Thoracic aorta (tissue), 2 donors: ENCODE measurements around the gene GP1BB. TPM values are rescaled to one million over a fixed set of nuclear protein-coding genes. Genes with fewer than 3 reads are reported as not detected.

Source experiments
- ATAC-seq: fragments of 150-250 bp; one replicate; pipeline ENCODE4 v1.8.0; 2017; ENCODE audit warnings: low read depth; ENCODE audit not compliant: insufficient number of reproducible peaks, low FRiP score
- DNase-seq: peaks from one replicate; pipeline ENCODE4 v3.0.0-alpha.2; 2020; ENCODE audit warnings: low spot score
- H3K27ac ChIP-seq, 2 donors: fragments of 200-600 bp; sonication (generic); 1 replicate in 1 of 2; 2 replicates in 1 of 2; pipeline ENCODE4 v1.5.1; 2016; ENCODE audit warnings: mild to moderate bottlenecking in 2 of 2, moderate library complexity in 2 of 2
- H3K27me3 ChIP-seq: fragments of 200-600 bp; sonication (generic); replicated peaks from 2 replicates; pipeline ENCODE4 v1.6.0; 2016; ENCODE audit warnings: mild to moderate bottlenecking; ENCODE audit not compliant: insufficient read depth
- H3K36me3 ChIP-seq: fragments of 200-600 bp; sonication (generic); one replicate; pipeline ENCODE4 v1.5.1; 2016
- H3K4me1 ChIP-seq, 2 donors: fragments of 200-600 bp; sonication (generic); 1 replicate in 1 of 2; 2 replicates in 1 of 2; pipeline versions ENCODE4 v1.5.1 to v1.6.0; 2016; ENCODE audit warnings: low read depth in 2 of 2, mild to moderate bottlenecking in 1 of 2; ENCODE audit not compliant: control insufficient read depth in 1 of 2
- H3K4me3 ChIP-seq: fragments of 200-600 bp; sonication (generic); 2 replicates; pipeline ENCODE4 v1.5.1; 2016; ENCODE audit warnings: mild to moderate bottlenecking
- H3K9me3 ChIP-seq: fragments of 200-600 bp; sonication (generic); 2 replicates; pipeline ENCODE4 v1.5.1; 2016
- total RNA-seq, 2 donors: library from RNA; depleted of rRNA; stranded (reverse); fragments of >200 nt; gene quantifications; one replicate each; pipeline versions ENCODE4 v1.1.0 to v1.2.3, GENCODE V29; 2016
- TF ChIP-seq, protein P1 (sequence below): fragments of 200-600 bp; sonication (generic); IDR thresholded peaks from one replicate; pipeline ENCODE4 v1.5.1; 2019; ENCODE audit warnings: antibody characterized with exemption

The GP1BB gene
- total RNA-seq, 2 donors from 2014 or later = 13.1 to 30.3 TPM

DNA sequence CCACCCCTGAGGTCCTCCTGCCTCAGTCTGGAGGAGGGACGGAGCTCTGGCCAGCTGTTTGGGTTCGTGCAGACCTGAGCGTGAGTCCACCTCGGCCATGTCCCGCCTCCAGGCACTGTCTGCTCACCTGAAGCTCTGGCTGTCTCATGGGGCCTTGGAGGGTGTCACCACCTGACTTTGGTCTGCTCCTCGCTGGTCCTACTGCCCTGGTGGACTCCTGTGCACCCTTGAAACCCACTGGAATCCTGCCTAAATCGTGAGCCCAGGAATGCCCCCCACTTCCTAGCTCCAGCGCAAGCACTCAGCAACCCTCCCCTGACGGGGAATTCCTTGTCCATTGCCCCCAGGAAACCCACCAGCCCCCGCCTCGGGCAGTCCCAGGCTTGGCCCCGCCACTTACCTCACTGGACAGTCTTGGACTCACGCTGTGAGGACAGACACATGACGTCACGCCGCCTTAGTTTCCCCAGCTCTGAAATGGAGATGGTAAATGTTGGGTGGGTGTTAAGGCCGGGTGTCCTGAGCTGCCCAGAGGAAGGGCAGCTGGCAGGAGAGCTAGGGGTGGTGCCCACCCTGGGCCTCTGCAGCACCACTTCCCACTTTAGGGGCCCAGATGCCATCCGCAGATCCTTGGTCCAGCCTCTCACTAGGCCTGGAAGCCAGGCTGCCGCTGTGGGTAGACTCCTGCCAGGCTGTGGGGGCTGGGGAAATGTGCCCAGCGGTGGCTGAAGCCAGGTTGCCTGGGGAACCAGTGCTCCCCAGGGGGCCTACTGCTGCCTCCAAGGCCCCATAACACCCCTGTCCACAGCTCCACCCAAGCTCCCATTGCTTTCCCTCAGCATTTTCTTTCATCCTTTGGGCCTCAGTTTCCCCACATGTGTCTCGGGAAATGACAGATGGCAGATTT is 19.1 kb downstream of the GP1BB start:
- H3K4me1 ChIP-seq = no peaks in the 10 kb centered on the region
- ATAC-seq (no peak), DNase-seq (no peak)
- no peaks in the 10 kb centered on the region for H3K36me3 ChIP-seq
- H3K9me3 ChIP-seq = no peaks in the 10 kb centered on the region
- TF ChIP-seq, protein P1, sequence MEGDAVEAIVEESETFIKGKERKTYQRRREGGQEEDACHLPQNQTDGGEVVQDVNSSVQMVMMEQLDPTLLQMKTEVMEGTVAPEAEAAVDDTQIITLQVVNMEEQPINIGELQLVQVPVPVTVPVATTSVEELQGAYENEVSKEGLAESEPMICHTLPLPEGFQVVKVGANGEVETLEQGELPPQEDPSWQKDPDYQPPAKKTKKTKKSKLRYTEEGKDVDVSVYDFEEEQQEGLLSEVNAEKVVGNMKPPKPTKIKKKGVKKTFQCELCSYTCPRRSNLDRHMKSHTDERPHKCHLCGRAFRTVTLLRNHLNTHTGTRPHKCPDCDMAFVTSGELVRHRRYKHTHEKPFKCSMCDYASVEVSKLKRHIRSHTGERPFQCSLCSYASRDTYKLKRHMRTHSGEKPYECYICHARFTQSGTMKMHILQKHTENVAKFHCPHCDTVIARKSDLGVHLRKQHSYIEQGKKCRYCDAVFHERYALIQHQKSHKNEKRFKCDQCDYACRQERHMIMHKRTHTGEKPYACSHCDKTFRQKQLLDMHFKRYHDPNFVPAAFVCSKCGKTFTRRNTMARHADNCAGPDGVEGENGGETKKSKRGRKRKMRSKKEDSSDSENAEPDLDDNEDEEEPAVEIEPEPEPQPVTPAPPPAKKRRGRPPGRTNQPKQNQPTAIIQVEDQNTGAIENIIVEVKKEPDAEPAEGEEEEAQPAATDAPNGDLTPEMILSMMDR = no peak
- no peak overlapping the region for H3K4me3 ChIP-seq
- H3K27me3 ChIP-seq = no peaks in the 10 kb centered on the region
- H3K27ac ChIP-seq = no peak overlapping the region

DNA sequence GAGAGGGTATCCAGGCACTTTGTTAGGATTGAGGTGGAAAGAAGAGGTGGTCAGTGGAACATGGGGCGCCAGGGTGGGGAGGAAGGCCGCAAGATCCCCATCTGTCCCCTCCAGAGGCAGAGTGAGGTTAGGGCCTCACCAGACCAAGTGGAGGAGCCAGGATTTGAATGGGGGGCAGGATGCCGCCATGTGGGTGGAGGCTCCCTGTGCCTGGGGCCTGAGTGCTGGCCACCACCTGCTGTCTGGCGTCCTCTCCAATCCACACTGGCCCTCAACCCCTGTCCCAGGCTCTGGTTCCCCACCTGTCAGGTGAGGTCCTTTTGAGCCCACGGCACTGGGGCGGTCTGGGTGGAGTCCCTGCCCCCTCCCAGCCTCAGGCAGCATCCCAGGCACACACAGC is 19.7 kb downstream of the GP1BB start:
- no peaks in the 10 kb centered on the region for H3K36me3 ChIP-seq
- ATAC-seq (no peak), DNase-seq (no peak)
- H3K9me3 ChIP-seq = no peaks in the 10 kb centered on the region
- no peaks in the 10 kb centered on the region for H3K4me1 ChIP-seq
- H3K27ac ChIP-seq = no peak overlapping the region
- H3K27me3 ChIP-seq = no peaks in the 10 kb centered on the region
- no peak overlapping the region for H3K4me3 ChIP-seq
- TF ChIP-seq, protein P1 = no peak

DNA sequence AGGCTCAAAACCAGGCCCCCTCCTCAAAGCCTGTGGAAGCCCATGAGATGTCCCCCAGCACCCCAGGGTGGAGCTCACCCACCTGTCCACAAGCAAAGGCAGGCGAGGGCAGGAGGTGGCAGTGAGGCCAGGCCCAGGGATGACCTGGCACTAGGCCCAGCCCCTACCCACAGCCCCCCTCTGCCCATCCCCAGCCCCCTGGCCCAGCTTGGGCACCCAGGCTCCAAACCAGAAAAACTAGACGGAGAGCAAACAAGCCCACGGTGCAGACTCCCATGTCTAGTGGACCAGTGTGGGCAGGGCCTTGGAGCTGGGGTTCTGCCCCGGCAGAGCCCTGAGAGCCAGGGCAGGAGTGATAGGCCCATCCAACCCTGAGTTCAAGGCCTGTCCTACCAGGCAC is 20.3 kb downstream of the GP1BB start:
- Histone ChIP-seq H3K9me3 (no peaks in the 10 kb centered on the region), H3K36me3 (no peaks in the 10 kb centered on the region), H3K27ac (no peak overlapping the region), H3K4me1 (no peaks in the 10 kb centered on the region), H3K4me3 (no peak overlapping the region), H3K27me3 (no peaks in the 10 kb centered on the region)
- ATAC-seq (no peak), DNase-seq (no peak)
- TF ChIP-seq, protein P1 = no peak

DNA sequence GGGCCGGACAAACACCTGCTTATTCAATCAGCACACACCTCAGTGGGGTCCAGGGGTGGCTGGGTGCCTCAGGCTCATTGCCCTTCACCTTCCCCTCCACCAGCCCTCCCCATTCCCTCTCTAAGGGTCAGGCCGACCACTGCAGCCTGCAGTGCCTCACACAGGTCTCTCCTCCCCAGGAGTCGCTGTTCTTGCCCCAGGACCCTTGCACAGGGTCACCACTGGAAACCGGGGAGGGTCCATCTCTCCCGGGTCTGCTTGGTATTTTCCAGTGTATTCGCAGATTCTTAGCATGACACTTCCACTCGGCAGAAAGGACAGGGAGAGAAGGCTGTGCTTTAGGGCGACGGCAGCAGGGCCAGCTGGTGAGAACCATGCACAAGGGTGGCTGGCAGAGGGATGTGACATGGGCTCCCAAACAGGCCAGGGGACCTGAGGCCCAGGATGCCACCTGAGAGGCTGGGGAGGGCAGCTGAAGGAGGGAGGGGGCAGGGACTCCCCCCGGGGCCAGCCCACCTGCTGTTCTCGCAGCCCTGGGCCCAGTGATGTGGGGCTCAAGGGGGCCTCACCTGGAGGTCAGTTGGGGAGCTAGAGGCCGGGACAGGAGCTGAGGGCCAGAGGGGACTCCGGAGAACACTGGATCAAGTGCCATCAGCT is 21.1 kb downstream of the GP1BB start:
- no peak for DNase-seq
- ATAC-seq = no peak
- Histone ChIP-seq H3K9me3 (no peaks in the 10 kb centered on the region), H3K27me3 (no peaks in the 10 kb centered on the region), H3K36me3 (no peaks in the 10 kb centered on the region), H3K4me3 (no peak overlapping the region), H3K4me1 (no peaks in the 10 kb centered on the region), H3K27ac (no peak overlapping the region)
- TF ChIP-seq, protein P1 = no peak
